Type B pancreatic cell (in vitro differentiated cells): ENCODE results near the gene CPEB3. TPM values are rescaled to one million over a fixed set of nuclear protein-coding genes. Genes with fewer than 3 reads are reported as not detected.

Experiments
- DNase-seq: peaks from one replicate; pipeline ENCODE4 v3.0.0; 2021; ENCODE audit warnings: mixed read lengths; ENCODE audit not compliant: unreplicated experiment; ENCODE audit errors: extremely low spot score
- H3K27ac Mint-ChIP-seq: 2 replicates; pipeline ENCODE4 v1.8.0; 2021; ENCODE audit warnings: mild to moderate bottlenecking, mixed read lengths
- H3K27me3 Mint-ChIP-seq: 2 replicates; pipeline ENCODE4 v1.8.0; 2021; ENCODE audit warnings: mixed read lengths
- H3K36me3 Mint-ChIP-seq: 2 replicates; pipeline ENCODE4 v1.8.0; 2021; ENCODE audit warnings: mixed read lengths
- H3K4me1 Mint-ChIP-seq: one replicate; pipeline ENCODE4 v1.8.0; 2021; ENCODE audit warnings: mixed read lengths; ENCODE audit not compliant: unreplicated experiment
- H3K4me3 Mint-ChIP-seq: 2 replicates; pipeline ENCODE4 v1.8.0; 2021; ENCODE audit warnings: mild to moderate bottlenecking, mixed read lengths
- H3K9me3 Mint-ChIP-seq: 2 replicates; pipeline ENCODE4 v1.8.0; 2021; ENCODE audit warnings: mixed read lengths
- total RNA-seq: library from RNA; stranded (reverse); gene quantifications from 2 replicates; pipeline ENCODE4 v1.2.1, GENCODE V29; 2021; ENCODE audit warnings: low replicate concordance
- TF ChIP-seq, protein P1 (sequence below): fragments of 200-600 bp; sonication (generic); conservative IDR thresholded peaks from 2 replicates; pipeline ENCODE4 v1.5.0; 2021; ENCODE audit warnings: antibody characterized with exemption, mild to moderate bottlenecking

CPEB3 gene
- total RNA-seq, 1 donor from 2014 or later, result 2.3 TPM

DNA sequence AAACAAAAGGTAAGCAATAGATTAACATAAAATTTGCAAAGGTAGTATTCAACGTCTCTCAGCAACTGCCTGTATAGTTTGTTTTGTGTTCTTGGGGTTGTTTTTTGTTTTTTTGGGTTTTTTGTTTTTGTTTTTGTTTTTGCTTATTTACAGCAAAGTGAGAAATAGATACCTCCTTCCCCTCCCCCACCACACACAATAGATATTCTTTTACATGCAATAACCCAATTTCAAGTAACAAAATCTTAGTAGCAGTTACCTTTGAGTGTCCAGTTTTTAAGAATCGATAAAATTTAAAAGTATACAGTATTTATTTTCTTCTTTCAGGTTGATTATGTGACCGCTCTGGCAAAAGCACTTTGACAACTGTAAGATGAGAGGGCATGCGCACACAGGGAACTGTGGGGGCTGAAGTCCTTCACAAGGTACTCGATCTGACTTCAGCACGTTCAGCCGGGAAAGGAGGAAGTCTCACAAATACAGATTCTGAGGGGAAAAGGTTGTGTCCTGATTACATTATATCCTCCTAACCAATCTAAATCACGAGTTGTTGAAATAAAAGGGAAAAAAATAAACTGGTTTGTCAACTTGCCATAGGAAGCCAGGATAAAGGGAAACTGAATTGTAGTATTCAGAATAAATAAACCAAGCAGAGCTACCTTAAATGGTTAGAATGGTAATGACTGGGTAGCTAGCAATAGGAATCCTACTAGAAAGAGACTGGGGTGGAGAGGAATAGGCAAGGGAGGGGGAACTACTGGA is 47.8 kb downstream of the CPEB3 start:
- peak overlapping the region; percentile 86 for H3K4me3 Mint-ChIP-seq
- no peaks in the 10 kb centered on the region for H3K36me3 Mint-ChIP-seq
- H3K27me3 Mint-ChIP-seq, result peaks cover 27% of the 10 kb centered on the region
- no peak for DNase-seq
- peaks cover 23% of the 10 kb centered on the region for H3K4me1 Mint-ChIP-seq
- peak overlapping the region; percentile 88 for H3K27ac Mint-ChIP-seq
- TF ChIP-seq, protein P1, sequence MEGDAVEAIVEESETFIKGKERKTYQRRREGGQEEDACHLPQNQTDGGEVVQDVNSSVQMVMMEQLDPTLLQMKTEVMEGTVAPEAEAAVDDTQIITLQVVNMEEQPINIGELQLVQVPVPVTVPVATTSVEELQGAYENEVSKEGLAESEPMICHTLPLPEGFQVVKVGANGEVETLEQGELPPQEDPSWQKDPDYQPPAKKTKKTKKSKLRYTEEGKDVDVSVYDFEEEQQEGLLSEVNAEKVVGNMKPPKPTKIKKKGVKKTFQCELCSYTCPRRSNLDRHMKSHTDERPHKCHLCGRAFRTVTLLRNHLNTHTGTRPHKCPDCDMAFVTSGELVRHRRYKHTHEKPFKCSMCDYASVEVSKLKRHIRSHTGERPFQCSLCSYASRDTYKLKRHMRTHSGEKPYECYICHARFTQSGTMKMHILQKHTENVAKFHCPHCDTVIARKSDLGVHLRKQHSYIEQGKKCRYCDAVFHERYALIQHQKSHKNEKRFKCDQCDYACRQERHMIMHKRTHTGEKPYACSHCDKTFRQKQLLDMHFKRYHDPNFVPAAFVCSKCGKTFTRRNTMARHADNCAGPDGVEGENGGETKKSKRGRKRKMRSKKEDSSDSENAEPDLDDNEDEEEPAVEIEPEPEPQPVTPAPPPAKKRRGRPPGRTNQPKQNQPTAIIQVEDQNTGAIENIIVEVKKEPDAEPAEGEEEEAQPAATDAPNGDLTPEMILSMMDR, result no peak
- H3K9me3 Mint-ChIP-seq, result no peaks in the 10 kb centered on the region

DNA sequence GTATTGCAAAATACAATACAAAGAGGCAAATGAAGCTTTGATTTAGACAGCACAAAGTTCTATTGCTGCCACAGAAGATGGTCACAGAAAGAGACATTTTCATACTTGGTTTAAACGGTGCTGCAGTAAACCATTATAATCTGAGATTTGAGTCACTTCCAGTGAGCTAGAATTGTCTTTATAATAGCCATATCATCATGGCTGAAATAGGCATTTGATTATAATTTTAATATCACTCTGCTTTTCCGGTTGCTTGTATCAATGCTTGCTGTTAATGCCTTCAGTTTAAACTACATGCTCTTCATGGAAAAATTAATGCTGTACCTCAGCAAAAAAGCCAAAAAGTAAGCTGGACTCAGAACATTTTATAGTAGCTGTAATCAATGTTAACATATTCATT is 48.5 kb downstream of the CPEB3 start:
- Mint-ChIP-seq H3K4me3 (peak overlapping the region; percentile 86), H3K36me3 (no peaks in the 10 kb centered on the region), H3K27me3 (peaks cover 34% of the 10 kb centered on the region), H3K27ac (no peak overlapping the region), H3K9me3 (no peaks in the 10 kb centered on the region), H3K4me1 (peaks cover 23% of the 10 kb centered on the region)
- no peak for DNase-seq
- TF ChIP-seq, protein P1, result no peak

DNA sequence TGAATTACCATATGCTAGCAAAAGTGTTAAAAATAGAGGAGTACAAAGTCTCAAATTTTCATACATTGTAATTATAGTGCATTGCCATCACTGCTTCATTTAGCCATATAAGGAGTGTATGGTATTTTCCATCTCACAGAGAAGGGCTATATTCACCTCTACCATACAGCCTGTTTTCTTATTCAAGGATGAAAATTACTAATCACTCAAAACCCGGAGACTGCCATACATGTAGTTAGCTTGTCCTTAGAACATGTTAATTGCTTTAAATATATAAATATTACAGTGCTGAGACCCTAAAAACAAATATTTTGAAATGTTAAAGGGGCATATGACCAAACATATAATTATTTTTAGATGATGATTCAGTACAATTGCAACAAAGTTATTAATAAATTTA is 49.4 kb downstream of the CPEB3 start:
- DNase-seq, result no peak
- Mint-ChIP-seq H3K27ac (peak overlapping the region; percentile 94), H3K4me3 (peak overlapping the region; percentile 93), H3K9me3 (no peaks in the 10 kb centered on the region), H3K4me1 (peaks cover 23% of the 10 kb centered on the region), H3K27me3 (peaks cover 38% of the 10 kb centered on the region), H3K36me3 (no peaks in the 10 kb centered on the region)
- TF ChIP-seq, protein P1, result no peak

DNA sequence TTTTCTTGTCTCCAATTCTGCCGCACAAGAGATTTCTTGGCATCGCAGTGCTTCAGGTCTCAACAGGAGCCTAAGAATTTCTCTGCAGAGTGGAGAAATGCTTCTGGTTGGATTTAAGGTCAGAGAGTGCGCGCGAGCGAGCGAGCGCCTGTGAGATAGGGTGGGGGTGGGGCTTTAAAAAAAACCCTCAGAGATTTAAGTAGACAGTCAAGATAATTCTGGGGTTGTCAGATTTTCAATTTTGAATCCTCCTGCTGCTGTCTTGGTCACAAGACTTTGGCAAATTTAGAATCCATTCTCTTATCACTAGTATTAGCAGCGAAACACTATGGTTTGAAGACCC is 49.7 kb downstream of the CPEB3 start:
- no peaks in the 10 kb centered on the region for H3K9me3 Mint-ChIP-seq
- DNase-seq, result no peak
- H3K4me3 Mint-ChIP-seq, result peak overlapping the region; percentile 93
- H3K36me3 Mint-ChIP-seq, result no peaks in the 10 kb centered on the region
- H3K4me1 Mint-ChIP-seq, result peaks cover 23% of the 10 kb centered on the region
- H3K27ac Mint-ChIP-seq, result peak overlapping the region; percentile 94
- TF ChIP-seq, protein P1, result no peak
- H3K27me3 Mint-ChIP-seq, result peaks cover 38% of the 10 kb centered on the region

DNA sequence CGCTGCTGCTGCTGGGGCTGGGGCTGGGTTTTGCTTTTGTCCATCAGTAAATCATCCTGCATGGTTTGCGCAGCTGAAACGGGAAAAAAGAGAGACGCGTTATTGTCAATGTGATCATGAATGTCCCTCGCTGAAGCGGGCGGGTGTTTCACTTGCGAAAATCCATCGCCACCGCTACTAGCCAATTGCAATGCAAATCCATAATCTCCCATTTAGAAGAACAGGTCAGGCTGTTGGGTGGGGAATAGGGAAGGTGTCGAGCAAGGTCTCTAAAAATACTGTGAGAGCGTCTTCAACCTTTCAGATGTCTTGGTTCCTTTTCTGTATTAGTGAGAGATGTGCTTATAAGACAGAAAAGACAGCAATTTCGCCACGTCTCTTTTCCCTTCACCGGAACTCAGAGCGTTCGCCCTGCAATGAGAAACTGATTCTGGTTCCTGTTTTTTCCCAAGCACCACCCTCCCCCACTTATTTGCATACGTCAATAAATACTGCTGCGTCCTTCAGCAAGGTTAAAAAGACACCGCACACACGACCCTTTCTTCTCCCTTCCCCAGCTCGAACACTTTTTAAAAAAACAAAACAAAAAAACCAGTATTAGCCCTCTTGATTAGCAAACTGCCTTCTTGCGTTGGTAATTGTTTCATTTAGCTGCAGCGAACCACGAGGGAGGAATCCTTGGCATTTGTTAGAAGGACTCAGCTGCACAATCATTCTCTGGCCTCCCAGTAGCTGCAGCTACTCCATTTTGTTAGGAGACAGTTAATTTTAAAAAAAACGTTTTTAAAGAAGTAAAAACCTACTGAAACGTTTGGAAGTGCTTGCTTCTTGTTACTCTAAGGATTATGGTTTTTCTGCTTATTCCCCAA is 50.4 kb downstream of the CPEB3 start:
- no peak for DNase-seq
- Mint-ChIP-seq H3K4me1 (peaks cover 23% of the 10 kb centered on the region), H3K4me3 (peak overlapping the region; percentile 93), H3K36me3 (no peaks in the 10 kb centered on the region), H3K27me3 (peaks cover 38% of the 10 kb centered on the region), H3K9me3 (no peaks in the 10 kb centered on the region), H3K27ac (peak overlapping the region; percentile 94)
- TF ChIP-seq, protein P1, result no peak
